CD1c-positive myeloid dendritic cell (primary cell): ENCODE data around the gene ZNF292.
"Not testable (repeated sequence)": the region's sequence is repeated elsewhere in the genome, so short reads cannot be mapped to it uniquely, and the experiment has no call there.

ENCODE experiments used
- DNase-seq: peaks from one replicate; pipeline ENCODE4 v3.0.0-alpha.2; 2016; ENCODE audit errors: extremely low spot score

The ZNF292 gene

DNA sequence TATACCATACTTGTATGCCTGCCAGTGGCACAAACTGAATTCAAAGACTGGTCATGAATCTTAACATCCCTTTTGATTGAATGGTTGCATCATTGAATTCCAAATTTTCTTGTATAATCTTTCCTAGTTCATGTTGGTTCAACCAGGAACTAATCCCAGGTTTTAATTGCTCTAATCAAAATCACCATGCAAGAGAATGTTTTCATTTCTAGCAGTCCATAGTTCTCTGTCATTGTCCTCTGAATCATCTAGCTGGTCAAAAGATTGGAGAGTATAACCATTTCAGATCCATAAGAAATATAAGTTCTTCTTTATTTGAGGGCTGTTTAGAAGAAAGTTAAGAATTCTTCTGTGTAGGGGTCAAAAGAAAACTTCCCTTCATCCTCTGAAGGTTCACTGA is 57.2 kb downstream of the ZNF292 start:
- DNase-seq, result no peak

DNA sequence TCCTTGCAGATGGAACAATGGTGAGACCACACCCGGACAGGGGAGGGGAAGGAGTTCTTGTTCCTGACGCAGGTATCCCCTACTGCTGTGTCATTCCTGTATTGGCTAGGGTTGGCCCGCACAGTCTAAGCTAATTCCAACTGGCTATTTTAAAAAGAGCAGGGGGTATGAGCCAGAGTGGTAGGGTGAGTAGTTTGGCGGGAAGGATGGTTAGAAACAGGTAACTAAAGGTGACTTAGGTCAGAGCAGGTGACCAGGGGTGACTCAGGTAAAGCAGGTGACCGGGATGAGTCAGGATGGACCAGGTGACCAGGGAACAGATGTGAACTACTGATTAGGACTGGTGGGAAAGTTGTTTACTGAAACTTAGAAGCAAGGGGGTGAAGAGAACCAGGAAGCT is 58.0 kb downstream of the ZNF292 start:
- no peak for DNase-seq

DNA sequence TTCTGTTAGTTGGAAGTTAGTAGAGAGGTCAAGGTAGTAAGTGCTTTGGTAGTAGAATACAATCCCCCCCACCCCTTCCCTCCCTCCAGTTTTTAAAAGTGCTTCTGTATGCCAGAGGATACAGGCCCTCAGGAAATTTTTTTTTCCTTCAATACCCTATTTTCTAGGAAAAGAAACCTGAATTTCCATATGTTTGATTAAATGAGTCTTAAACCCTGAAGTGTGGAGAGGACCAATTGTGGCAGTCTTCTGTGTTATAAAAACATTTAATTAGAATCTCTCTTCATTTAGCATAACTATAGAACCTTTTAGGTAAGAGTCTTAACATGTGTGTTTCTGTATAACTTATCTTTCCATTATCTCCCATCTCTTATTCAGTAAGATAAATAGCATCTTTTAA is 59.5 kb downstream of the ZNF292 start:
- no peak for DNase-seq

- no peak for DNase-seq
These were observed 65.6 kb downstream of the ZNF292 start for GRCh38 chr6:87220997-87221396.

DNA sequence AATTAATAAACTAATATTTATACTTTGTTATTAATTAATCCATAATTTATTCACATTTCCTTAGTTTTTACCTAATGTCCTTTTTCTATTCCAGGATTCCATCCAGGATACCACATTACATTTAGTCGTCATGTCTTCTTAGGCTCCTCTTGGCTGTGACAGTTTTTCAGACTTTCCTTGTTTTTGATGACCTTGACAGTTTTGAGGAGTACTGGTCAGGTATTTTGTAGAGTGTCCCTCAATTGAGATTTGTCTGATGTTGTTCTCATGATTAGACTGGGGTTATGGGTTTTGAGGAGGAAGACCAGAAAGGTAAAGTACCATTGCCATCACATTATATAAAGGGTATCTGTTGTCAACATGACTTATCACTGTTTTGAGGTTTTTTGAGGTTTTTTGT is 67.3 kb downstream of the ZNF292 start:
- DNase-seq, result no peak

- no peak for DNase-seq
These were observed 69.6 kb downstream of the ZNF292 start for GRCh38 chr6:87224971-87225370.

DNA sequence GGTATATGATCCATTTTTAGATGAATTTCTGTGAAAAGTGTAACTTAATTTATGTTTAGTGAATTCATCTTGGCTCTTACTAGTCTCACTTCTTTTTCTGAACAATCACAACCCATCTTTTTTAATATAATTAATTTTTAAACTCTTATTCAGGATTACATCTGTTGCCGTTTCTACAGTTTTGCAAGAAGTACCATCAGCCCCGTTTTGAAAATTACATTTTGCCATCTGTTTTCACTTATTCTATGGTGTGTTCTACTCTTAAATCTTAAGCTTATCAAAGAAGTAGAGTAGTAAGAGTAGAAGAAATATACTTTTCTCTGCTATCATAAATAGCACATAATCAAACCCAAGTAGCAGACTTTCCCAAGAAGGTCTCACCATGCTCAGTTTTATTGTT is 70.1 kb downstream of the ZNF292 start:
- no peak for DNase-seq

- no peak for DNase-seq
These were observed 70.6 kb downstream of the ZNF292 start for GRCh38 chr6:87225937-87226336.

- DNase-seq, result no peak
These were observed 75.4 kb downstream of the ZNF292 start for GRCh38 chr6:87230801-87231200.

- DNase-seq, result peak; percentile 47
These were observed 82.4 kb downstream of the ZNF292 start for GRCh38 chr6:87237804-87238203.

GRCh38 chr6:87239098-87239635 is 83.8 kb downstream of the ZNF292 start:
- DNase-seq, result not testable (repeated sequence)

DNA sequence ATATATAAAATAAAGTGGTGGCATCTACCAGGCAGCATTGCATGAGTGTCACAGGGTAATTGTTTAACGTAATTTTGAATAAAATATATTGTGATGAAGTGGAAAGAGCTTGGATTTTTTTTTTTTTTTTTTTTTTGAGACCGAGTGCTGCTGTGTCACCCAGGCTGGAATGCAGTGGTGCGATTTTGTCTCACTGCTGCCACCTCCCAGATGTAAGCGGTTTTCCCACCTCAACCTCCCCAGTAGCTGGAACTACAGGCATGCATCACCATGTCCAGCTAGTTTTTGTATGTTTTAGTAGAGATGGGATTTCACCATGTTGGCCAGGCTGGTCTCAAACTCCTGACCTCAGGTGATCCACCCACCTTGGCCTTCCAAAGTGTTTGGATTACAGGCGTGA is 85.9 kb downstream of the ZNF292 start:
- DNase-seq, result no peak

- no peak for DNase-seq
These were observed 86.9 kb downstream of the ZNF292 start for GRCh38 chr6:87242311-87242710.

DNA sequence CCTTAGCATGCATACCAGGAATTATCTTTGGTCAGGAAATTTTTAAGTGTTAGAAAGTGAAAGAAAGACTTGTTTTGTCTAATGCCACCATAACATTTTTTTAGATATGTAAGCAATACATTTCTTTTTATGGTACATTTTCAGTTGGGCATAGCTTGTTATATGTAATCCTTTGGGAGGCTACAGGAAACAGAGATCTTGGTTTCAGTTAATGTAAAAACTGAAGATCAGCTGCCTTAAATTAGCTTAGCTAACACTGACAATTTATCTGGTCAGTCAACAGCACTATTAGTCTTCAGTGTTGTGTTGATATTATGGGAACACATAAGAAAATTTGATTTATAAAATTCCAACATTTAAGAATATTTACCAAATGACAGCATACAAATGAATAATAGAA is 88.4 kb downstream of the ZNF292 start:
- no peak for DNase-seq

- no peak for DNase-seq
These were observed 89.0 kb downstream of the ZNF292 start for GRCh38 chr6:87244380-87244779.

DNA sequence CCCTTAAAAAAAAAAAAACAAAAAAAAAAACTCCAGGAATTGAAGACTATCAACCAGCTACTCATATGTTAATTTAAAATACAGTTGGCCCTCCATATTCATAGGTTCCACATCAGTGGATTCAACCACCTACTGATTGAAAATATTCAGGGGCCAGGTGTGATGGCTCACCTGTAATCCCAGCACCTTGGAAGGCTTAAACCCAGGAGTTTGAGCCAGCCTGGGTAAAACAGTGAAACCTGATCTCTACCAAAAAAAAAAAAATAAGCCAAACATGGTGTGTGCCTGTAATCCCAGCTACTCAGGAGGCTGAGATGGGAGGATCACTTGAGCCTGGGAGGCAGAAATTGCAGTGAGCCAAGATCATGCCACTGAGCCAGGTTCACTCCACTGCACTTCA is 94.7 kb downstream of the ZNF292 start:
- no peak for DNase-seq

DNA sequence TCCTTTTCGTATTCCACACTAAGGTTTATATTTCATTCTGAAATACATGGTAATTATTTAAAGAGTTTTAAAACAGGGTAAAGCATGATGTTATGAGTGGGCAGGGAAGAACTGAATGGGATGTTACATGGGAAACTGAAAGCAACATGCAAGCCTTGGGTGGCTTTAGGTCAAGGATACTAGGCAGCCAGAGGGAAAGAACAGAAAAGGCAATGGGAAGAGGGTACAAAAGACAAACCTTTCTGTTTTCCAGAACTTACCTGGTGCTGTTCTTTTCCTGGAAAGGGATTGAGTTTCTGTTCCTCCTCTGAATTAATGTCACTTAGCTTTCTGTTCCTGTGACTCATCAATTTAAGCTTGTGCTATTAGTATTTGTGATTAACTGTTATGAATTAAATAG is 95.9 kb downstream of the ZNF292 start:
- no peak for DNase-seq

DNA sequence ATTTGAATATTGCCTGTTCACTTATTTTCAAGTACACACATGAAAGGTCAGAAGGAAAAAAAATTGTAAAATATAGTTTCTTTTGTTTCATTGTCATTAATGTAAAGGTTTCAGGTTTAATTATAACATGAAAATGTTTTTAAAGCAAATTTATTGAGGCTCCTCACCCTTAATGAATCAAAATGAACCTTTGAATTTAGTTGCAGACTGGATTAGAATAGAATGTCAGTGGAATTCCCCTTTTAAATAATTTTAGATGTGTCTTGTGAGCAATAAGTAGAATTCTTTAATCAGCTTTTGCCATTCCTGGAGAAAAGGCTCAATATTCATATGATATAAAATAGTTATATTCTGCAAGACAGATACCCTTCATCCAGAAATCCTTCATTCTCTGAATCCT is 96.4 kb downstream of the ZNF292 start:
- DNase-seq, result no peak

GRCh38 chr6:87257046-87257445 is 101.7 kb downstream of the ZNF292 start:
- DNase-seq, result no peak

DNA sequence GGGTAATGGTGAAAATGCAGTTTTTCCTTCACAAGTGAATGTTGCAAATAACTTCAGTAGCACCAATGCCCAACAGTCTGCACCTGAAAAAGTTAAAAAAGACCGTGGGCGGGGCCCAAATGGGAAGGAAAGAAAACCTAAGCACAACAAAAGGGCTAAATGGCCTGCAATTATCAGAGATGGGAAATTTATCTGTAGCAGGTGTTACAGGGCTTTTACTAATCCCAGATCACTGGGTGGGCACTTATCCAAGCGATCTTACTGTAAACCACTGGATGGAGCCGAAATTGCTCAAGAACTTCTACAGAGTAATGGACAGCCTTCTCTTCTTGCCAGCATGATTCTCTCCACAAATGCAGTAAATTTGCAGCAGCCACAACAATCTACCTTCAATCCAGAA is 102.2 kb downstream of the ZNF292 start:
- no peak for DNase-seq

- no peak for DNase-seq
These were observed 102.6 kb downstream of the ZNF292 start for GRCh38 chr6:87257975-87258374.

DNA sequence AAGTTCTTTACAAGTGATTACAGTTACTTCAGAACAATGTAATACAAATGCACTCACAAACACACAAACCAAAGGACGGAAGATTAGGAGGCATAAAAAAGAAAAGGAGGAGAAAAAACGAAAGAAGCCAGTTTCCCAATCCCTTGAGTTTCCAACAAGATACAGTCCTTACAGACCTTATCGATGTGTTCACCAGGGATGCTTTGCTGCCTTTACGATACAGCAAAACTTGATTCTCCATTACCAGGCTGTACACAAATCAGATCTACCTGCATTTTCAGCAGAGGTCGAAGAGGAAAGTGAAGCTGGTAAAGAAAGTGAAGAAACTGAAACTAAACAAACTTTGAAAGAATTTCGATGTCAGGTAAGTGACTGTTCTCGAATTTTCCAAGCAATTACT is 104.4 kb downstream of the ZNF292 start:
- DNase-seq, result no peak

GRCh38 chr6:87261534-87261933 is 106.2 kb downstream of the ZNF292 start:
- no peak for DNase-seq

- DNase-seq, result no peak
These were observed 109.1 kb downstream of the ZNF292 start for GRCh38 chr6:87264481-87264880.
